Vagina (tissue), 2 donors: ENCODE measurements around the gene DMD.

Source experiments
- CTCF ChIP-seq, 3 experiments: fragments of 450-650 bp in 2 of 3; fragments of 200-600 bp in 1 of 3; sonication (generic) in 1 of 3; IDR thresholded peaks; one replicate each; pipeline ENCODE4 v1.5.1; 2017 to 2019; ENCODE audit warnings: antibody characterized with exemption in 3 of 3, mild to moderate bottlenecking in 2 of 3, moderate library complexity in 2 of 3
- POLR2A ChIP-seq, 2 donors: fragments of 450-650 bp; IDR thresholded peaks; one replicate each; pipeline ENCODE4 v1.6.1; 2017; ENCODE audit warnings: antibody characterized with exemption in 2 of 2, mild to moderate bottlenecking in 2 of 2, moderate library complexity in 2 of 2
- POLR2AphosphoS5 ChIP-seq, 2 donors: sonication (generic); formaldehyde crosslinking; IDR thresholded peaks; one replicate each; pipeline ENCODE4 v1.9.0; 2017; ENCODE audit warnings: antibody characterized with exemption in 2 of 2, mild to moderate bottlenecking in 2 of 2, low read depth in 1 of 2; ENCODE audit not compliant: insufficient read depth in 1 of 2

DNA sequence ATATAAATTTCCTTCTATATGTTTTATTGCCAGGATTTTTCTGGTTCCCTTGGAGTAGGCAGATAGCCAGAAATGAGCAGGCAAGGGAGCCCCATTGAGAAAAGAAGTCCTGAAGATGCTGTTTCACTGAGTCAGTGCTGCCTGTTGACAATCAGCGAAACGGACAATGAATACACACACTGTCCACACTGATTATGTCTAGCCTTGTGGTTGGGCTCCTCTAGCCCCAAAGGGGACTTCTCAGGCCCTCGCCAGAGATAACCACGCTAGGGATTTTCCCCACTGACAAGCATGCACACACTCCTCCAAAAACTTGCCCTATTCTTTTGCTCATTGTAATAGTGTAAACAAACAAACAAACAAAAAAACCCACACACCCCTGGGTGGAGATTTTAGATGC is 369.3 kb downstream of the DMD start:
- TF ChIP-seq POLR2AphosphoS5 (IDR thresholded peaks at IDR 0.05; ENCODE audit: insufficient read depth in 1 of 2, low read depth in 1 of 2) (no peak), CTCF (IDR thresholded peaks at IDR 0.05) (no peak), POLR2A (IDR thresholded peaks at IDR 0.05) (no peak)
